ENCODE measurements around the gene PRR20G. TPM values are rescaled to one million over a fixed set of nuclear protein-coding genes. Genes with fewer than 3 reads are reported as not detected.

The PRR20G gene
- total RNA-seq, 1 donor from 2014 or later = not detected

DNA sequence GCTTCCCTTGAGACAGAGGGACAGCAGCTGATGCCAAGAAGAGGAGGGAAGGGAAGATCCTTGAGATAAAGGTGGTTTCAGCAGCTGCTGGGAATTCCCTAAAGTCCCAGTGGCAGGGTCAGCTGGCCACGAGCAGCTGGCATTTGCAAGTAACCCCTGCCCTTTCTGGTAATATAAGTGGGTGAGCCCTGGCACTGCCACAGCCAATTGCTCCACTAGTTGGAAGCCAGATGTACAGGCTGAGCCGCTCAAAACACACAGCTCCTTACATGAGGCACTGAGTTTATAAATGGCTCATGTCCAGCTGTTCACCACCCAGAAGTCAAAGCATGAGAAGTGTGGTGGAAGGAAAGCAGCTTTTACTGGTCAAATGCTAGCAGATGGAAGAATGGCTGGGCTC lies 35.4 kb downstream of the PRR20G start:
- no peak for DNase-seq (ENCODE audit: low spot score, unreplicated experiment)
- TF ChIP-seq CTCF (IDR thresholded peaks at IDR 0.05; ENCODE audit: unreplicated experiment) = no peak
- H3K27me3 Mint-ChIP-seq = peaks cover 14% of the 10 kb centered on the region
- H3K36me3 Mint-ChIP-seq (ENCODE audit: insufficient read depth) = no peaks in the 10 kb centered on the region
- H3K9me3 Mint-ChIP-seq (ENCODE audit: low read depth) = peaks cover 4% of the 10 kb centered on the region
- H3K4me1 Mint-ChIP-seq (ENCODE audit: low read depth) = no peaks in the 10 kb centered on the region
- H3K27ac Mint-ChIP-seq = no peak overlapping the region
- no peak overlapping the region for H3K4me3 Mint-ChIP-seq (ENCODE audit: low read depth)

- H3K4me3 Mint-ChIP-seq (ENCODE audit: low read depth) = no peak overlapping the region
- no peak overlapping the region for H3K27ac Mint-ChIP-seq
- H3K4me1 Mint-ChIP-seq (ENCODE audit: low read depth) = no peaks in the 10 kb centered on the region
- DNase-seq (ENCODE audit: low spot score, unreplicated experiment) = no peak
- peaks cover 15% of the 10 kb centered on the region for H3K9me3 Mint-ChIP-seq (ENCODE audit: low read depth)
- peaks cover 14% of the 10 kb centered on the region for H3K27me3 Mint-ChIP-seq
- no peaks in the 10 kb centered on the region for H3K36me3 Mint-ChIP-seq (ENCODE audit: insufficient read depth)
- no peak for TF ChIP-seq CTCF (IDR thresholded peaks at IDR 0.05; ENCODE audit: unreplicated experiment)
These were observed 37.8 kb downstream of the PRR20G start for GRCh38 chr3:127250032-127250431.

- no peak for DNase-seq (ENCODE audit: low spot score, unreplicated experiment)
- Mint-ChIP-seq H3K4me1 (ENCODE audit: low read depth) (no peaks in the 10 kb centered on the region), H3K9me3 (ENCODE audit: low read depth) (peaks cover 21% of the 10 kb centered on the region), H3K27me3 (peaks cover 7% of the 10 kb centered on the region), H3K4me3 (ENCODE audit: low read depth) (no peak overlapping the region), H3K36me3 (ENCODE audit: insufficient read depth) (no peaks in the 10 kb centered on the region), H3K27ac (no peak overlapping the region)
- TF ChIP-seq CTCF (IDR thresholded peaks at IDR 0.05; ENCODE audit: unreplicated experiment) = no peak
These were observed 40.6 kb downstream of the PRR20G start for GRCh38 chr3:127247292-127247691.

DNA sequence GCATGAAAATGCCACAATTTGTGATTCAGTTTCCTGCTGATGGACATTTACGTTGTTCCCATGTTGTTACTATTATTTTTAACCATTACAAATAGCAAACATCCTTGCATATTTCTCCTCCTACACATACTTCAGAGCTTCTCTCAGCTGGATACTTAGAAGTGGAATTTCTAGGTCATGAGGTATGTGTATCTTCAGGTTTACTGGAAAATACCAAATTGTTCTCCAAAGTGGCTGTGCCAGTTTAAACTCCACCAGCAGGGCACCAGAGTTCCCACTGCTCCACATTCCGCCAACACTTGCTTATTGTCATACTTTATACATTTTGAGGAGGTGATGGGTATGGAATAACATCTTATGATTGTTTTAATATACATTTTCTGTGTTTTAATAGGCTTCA lies 49.2 kb downstream of the PRR20G start:
- Mint-ChIP-seq H3K36me3 (ENCODE audit: insufficient read depth) (no peaks in the 10 kb centered on the region), H3K9me3 (ENCODE audit: low read depth) (peaks cover 8% of the 10 kb centered on the region), H3K4me1 (ENCODE audit: low read depth) (no peaks in the 10 kb centered on the region), H3K27me3 (peaks cover 28% of the 10 kb centered on the region), H3K27ac (no peak overlapping the region), H3K4me3 (ENCODE audit: low read depth) (no peak overlapping the region)
- DNase-seq (ENCODE audit: low spot score, unreplicated experiment) = no peak
- no peak for TF ChIP-seq CTCF (IDR thresholded peaks at IDR 0.05; ENCODE audit: unreplicated experiment)

DNA sequence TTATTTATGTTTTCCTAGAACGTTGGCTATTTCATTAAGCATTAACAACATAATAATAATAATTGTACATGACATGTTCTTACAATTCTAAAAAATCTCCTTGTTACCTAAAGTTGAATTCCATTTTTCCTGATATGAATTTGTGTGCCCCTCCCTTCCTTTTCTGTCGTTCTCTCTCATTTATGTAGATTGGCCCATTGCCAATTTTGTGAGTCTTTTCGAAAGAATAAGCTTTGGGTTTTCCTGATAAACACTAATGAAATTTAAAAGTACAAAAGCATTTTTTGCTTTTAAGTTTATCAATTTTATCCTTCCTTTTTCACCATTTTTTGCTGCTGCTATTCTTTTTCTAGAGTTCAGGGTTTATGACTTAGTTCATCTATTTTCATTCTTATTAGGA lies 50.0 kb downstream of the PRR20G start:
- Mint-ChIP-seq H3K36me3 (ENCODE audit: insufficient read depth) (no peaks in the 10 kb centered on the region), H3K9me3 (ENCODE audit: low read depth) (peaks cover 8% of the 10 kb centered on the region), H3K4me3 (ENCODE audit: low read depth) (no peak overlapping the region), H3K27ac (no peak overlapping the region), H3K4me1 (ENCODE audit: low read depth) (no peaks in the 10 kb centered on the region), H3K27me3 (peaks cover 32% of the 10 kb centered on the region)
- DNase-seq (ENCODE audit: low spot score, unreplicated experiment) = no peak
- TF ChIP-seq CTCF (IDR thresholded peaks at IDR 0.05; ENCODE audit: unreplicated experiment) = no peak

Data from progenitor cell of endocrine pancreas (in vitro differentiated cells).